Loucy (cell line): ENCODE data around the gene SARM1.

ENCODE experiments used
- EZH2phosphoT487 ChIP-seq: fragments of 200-600 bp; IDR thresholded peaks from 2 replicates; pipeline ENCODE4 v1.6.1; 2018; ENCODE audit warnings: antibody characterized with exemption, mild to moderate bottlenecking, moderate library complexity, borderline replicate concordance
- TF ChIP-seq, protein P1 (sequence below): fragments of 200-600 bp; sonication (generic); conservative IDR thresholded peaks from 2 replicates; pipeline ENCODE4 v1.5.1; 2014; ENCODE audit warnings: mild to moderate bottlenecking, antibody characterized with exemption, low read length

DNA sequence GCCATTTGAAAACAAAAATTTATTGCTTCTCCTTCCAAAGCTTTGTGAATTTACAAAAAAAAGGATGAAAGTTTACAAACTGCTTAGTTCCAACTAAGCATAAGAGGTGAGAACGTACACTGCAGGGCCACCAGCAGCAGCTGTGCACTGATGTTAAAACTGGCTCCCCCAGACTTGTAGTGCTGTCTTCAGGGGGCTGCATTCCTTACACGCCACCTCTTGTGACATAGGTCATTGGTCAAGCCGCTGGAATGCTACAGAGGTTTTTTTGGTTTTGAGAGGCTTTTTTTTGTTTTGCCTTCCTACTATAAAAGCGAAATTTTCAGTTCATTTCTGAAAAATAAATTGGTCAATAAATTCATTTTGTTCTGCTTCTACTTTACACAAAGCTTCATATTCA, 43.2 kb upstream of the SARM1 start:
- TF ChIP-seq, protein P1, sequence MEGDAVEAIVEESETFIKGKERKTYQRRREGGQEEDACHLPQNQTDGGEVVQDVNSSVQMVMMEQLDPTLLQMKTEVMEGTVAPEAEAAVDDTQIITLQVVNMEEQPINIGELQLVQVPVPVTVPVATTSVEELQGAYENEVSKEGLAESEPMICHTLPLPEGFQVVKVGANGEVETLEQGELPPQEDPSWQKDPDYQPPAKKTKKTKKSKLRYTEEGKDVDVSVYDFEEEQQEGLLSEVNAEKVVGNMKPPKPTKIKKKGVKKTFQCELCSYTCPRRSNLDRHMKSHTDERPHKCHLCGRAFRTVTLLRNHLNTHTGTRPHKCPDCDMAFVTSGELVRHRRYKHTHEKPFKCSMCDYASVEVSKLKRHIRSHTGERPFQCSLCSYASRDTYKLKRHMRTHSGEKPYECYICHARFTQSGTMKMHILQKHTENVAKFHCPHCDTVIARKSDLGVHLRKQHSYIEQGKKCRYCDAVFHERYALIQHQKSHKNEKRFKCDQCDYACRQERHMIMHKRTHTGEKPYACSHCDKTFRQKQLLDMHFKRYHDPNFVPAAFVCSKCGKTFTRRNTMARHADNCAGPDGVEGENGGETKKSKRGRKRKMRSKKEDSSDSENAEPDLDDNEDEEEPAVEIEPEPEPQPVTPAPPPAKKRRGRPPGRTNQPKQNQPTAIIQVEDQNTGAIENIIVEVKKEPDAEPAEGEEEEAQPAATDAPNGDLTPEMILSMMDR, result no peak
- TF ChIP-seq EZH2phosphoT487, result no peak
